NCI-H1092 treated with DMSO at 0.1 percent for 48 hours (cell line): ENCODE results near the gene LTB.
"Not testable (repeated sequence)": the region's sequence is repeated elsewhere in the genome, so short reads cannot be mapped to it uniquely, and the experiment has no call there.

Experiments used
- DNase-seq: peaks from one replicate; lab custom pipeline; 2025; lab: John Stamatoyannopoulos, UW

LTB gene

DNA sequence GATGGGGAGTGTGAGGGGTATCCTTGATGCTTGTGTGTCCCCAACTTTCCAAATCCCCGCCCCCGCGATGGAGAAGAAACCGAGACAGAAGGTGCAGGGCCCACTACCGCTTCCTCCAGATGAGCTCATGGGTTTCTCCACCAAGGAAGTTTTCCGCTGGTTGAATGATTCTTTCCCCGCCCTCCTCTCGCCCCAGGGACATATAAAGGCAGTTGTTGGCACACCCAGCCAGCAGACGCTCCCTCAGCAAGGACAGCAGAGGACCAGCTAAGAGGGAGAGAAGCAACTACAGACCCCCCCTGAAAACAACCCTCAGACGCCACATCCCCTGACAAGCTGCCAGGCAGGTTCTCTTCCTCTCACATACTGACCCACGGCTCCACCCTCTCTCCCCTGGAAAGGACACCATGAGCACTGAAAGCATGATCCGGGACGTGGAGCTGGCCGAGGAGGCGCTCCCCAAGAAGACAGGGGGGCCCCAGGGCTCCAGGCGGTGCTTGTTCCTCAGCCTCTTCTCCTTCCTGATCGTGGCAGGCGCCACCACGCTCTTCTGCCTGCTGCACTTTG is 6.8 kb downstream of the LTB start, which contains the start of gene TNF:
Gene TNF (plus strand): TSS at position 231 of the 567 bp plus-strand sequence. CDS start 177 bp downstream, at position 408.
- DNase-seq: no peak

DNA sequence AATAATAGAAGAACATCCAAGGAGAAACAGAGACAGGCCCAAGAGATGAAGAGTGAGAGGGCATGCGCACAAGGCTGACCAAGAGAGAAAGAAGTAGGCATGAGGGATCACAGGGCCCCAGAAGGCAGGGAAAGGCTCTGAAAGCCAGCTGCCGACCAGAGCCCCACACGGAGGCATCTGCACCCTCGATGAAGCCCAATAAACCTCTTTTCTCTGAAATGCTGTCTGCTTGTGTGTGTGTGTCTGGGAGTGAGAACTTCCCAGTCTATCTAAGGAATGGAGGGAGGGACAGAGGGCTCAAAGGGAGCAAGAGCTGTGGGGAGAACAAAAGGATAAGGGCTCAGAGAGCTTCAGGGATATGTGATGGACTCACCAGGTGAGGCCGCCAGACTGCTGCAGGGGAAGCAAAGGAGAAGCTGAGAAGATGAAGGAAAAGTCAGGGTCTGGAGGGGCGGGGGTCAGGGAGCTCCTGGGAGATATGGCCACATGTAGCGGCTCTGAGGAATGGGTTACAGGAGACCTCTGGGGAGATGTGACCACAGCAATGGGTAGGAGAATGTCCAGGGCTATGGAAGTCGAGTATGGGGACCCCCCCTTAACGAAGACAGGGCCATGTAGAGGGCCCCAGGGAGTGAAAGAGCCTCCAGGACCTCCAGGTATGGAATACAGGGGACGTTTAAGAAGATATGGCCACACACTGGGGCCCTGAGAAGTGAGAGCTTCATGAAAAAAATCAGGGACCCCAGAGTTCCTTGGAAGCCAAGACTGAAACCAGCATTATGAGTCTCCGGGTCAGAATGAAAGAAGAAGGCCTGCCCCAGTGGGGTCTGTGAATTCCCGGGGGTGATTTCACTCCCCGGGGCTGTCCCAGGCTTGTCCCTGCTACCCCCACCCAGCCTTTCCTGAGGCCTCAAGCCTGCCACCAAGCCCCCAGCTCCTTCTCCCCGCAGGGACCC is 7.8 kb downstream of the LTB start:
- DNase-seq: no peak

DNA sequence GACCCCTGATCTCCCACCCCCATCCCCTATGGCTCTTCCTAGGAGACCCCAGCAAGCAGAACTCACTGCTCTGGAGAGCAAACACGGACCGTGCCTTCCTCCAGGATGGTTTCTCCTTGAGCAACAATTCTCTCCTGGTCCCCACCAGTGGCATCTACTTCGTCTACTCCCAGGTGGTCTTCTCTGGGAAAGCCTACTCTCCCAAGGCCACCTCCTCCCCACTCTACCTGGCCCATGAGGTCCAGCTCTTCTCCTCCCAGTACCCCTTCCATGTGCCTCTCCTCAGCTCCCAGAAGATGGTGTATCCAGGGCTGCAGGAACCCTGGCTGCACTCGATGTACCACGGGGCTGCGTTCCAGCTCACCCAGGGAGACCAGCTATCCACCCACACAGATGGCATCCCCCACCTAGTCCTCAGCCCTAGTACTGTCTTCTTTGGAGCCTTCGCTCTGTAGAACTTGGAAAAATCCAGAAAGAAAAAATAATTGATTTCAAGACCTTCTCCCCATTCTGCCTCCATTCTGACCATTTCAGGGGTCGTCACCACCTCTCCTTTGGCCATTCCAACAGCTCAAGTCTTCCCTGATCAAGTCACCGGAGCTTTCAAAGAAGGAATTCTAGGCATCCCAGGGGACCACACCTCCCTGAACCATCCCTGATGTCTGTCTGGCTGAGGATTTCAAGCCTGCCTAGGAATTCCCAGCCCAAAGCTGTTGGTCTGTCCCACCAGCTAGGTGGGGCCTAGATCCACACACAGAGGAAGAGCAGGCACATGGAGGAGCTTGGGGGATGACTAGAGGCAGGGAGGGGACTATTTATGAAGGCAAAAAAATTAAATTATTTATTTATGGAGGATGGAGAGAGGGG is 8.8 kb downstream of the LTB start:
- no peak for DNase-seq

DNA sequence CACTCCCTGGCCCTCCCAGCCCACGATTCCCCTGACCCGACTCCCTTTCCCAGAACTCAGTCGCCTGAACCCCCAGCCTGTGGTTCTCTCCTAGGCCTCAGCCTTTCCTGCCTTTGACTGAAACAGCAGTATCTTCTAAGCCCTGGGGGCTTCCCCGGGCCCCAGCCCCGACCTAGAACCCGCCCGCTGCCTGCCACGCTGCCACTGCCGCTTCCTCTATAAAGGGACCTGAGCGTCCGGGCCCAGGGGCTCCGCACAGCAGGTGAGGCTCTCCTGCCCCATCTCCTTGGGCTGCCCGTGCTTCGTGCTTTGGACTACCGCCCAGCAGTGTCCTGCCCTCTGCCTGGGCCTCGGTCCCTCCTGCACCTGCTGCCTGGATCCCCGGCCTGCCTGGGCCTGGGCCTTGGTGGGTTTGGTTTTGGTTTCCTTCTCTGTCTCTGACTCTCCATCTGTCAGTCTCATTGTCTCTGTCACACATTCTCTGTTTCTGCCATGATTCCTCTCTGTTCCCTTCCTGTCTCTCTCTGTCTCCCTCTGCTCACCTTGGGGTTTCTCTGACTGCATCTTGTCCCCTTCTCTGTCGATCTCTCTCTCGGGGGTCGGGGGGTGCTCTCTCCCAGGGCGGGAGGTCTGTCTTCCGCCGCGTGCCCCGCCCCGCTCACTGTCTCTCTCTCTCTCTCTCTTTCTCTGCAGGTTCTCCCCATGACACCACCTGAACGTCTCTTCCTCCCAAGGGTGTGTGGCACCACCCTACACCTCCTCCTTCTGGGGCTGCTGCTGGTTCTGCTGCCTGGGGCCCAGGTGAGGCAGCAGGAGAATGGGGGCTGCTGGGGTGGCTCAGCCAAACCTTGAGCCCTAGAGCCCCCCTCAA is 9.9 kb downstream of the LTB start, which contains the start of gene LTA:
Gene LTA (plus strand): TSS at position 249 of the 871 bp plus-strand sequence. CDS start 454 bp downstream, at position 703.
- DNase-seq: no peak

DNA sequence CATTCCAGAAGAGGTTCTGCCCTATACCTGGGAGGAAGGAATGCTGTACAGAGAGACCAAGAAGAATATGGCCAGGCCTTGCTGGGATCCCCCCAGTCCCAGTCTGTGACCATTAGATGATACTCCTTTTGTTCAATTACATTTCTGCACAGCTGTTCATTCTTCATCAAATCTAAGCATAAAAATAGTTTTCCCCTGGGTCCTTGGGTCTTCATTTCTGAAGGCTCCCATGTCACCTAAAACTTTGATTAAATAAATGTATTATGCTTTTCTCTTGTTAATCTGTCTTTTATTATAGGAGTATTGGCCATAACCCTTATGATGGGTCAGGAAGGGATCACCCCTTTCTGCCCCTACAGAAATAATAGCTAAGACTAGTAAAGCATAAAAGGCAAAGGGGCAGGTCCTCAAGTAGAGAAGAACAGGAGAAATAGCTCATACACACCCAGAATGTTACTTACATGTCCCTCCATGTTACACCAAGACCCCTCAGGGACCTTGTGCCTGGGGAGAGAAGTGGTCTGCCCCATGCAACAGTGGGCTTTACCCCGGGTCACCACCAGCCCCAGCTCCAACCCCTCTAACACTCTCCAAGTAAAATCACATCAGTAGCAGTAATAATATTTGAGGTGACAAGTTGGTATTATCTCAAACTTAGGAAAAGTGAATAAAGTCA is 12.2 kb downstream of the LTB start:
- DNase-seq: no peak

DNA sequence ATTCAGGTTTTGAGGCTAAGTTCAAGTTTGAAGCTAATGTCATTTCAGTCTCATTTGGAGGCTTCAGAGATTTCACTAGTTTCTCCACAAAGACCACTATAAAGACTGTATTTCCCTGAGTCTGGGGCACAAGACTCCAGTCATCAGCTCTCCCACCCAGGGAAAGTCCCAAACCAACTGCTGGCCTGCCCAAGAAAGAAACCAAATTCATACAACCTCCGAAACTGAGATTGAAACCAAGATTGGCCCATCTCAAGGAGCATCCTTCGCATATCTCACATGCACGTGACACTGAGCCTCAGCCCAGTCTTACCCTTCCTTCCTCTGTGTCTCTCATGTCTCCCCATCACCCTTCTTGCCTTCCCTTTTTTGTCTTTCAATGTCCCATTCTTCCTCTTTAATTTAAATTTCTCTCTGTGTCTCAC is 13.7 kb downstream of the LTB start:
- DNase-seq: no peak

DNA sequence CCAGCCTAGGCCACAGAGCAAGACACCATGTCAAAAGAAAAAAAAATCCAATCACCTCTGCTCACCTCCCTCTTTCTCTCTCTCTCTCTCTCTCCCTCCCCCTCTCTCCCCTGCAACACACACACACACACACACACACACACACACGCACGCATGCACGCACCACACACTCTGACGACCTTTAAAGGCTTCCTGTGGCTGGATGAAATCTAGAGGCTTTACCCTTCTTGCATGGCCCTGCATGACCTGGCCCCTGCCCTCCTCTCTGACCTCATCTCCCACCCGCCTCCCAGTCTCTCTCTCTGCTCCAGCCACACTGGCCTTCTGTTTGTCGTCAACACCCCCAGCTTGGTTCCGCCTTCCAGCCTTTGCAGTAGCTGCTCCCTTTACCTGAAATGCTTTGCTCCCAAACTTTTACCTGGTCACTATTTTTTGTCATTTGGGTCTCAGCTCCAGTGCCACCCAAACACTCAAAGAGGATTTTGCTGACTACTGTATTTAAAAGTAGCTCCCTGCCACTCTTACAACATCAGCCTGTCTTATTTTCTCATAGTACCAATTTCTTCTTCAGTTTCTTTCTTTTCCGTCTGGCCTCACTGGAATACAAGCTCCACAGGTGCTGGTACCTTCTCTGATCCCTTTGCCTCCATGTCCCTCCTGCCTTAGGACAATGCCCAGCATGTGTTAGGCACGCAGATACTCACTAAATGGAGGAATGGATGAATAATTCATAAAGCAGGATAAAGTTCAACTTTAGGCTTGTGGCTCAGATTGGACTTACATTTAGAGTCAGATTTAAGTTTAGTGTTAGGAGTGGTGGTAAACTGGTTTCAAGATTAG is 14.5 kb downstream of the LTB start:
- DNase-seq: no peak

DNA sequence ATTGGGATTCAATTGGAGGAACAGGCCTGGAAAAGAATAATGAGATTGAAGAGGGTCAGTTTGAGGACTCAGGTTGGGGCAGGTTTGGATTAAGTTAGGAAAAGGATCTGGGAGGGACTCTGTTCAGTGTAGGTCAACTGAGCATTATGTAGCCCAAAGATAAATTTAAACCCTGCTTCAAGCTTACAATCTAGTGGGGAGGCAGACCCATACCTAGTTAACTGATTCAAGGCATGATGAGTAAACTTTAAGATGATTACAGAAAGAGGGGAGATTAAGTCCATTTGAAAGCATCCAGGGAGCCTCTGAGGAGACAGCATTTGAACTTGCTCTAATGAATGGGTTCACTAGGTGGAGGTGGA is 21.5 kb downstream of the LTB start:
- no peak for DNase-seq

DNA sequence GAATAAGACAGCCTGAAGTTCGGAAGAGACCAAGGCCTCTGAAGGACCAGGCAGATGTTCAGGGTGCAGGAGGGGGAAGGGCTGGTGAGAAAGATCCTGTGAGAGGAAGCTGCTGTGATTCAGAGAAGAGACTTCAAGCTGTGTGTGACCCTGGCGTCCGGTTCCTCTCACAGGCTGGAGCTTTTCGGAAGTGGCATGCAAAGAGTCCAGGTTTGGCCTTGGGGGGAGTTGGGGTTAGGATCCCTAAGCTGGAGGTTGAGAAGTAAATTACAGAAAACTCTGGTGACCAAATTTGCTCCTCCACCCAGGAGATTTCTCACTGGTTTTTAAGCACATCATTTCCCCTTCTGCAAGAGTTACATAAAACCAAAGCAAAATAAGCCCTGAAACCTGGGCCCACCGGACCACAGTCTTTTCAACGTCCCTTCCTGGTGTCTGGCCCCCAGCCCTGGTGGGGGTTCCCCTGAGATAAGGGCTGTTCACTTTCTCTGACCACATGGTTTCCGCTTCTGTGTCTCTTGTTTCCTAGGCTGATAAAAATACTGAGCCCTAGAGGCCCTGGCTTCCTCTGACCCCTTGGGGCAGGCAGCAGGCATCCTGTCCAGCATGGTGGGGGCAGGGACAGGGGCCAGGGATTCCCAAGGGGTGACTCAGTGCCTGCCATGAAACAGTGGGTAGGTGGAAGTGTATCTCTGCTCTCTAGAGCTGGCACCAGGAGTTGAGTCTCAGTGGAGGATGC is 22.1 kb downstream of the LTB start:
- DNase-seq: no peak

DNA sequence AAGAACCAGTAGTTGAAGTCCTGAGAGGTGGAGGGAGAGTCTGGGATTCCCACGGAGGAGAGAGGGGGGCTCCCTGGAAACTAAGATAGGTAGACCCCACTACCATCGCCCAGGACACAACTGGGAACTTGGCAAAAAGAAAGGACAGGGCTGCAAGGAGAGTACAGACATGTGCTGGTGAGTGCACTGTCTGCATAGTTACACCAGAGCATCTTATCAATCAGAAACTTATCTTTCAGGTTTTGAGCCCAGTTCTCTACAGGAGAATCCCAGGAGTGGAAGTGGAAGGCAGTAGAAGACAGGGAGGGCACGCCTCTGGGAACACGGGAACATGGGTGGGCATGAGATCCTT is 22.6 kb downstream of the LTB start:
- DNase-seq: no peak

DNA sequence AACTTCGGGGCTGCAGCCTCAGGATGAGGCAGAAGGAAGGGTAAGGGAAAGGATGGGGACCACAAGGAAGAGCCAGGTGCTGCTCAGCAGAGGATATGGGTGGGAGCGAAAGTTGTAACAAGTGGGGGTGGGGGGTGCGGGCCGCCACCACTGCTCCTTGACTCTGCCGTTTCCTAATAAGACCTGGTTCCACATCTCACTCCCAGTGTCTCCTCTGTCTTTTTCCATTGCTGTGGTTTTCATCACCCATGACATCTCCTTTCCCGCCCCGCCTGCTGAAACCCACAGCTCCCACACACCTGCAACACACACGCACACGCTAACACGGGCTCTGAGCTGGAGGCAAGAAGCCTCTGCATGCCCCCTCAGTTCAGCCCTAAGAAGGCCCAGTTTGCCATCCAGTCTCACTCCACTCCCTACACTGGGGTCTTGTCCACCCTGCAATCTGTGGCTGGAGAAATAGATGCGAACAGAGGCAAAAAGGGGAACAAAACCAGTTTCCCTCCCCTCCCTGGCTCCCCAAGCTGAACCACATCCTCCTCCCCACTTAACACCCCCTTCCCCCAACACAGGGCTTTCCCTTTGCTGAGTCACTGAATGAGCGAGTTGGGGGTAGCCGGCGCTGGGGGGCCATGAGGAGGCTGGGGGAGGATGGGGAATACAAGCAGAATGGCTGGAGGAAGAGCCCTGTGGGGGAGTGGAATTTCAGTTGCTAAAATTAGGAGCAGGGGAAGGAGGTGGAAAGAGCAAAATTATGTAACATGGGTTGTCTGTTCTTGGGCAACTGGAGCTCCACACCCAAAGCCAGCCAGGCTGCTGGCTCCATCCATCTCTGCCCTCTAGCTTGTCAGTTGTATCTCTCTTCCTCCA is 23.4 kb downstream of the LTB start:
- DNase-seq: no peak

DNA sequence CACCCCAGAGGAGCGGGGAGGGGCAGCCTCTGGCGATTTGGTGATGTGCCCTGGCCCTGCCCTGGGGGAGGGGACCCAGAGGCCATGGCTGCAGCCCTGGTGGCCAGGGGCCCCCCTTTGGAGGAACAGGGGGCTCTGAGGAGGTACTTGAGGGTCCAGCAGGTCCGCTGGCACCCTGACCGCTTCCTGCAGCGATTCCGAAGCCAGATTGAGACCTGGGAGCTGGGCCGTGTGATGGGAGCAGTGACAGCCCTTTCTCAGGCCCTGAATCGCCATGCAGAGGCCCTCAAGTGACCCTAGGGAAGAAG is 24.0 kb downstream of the LTB start:
- DNase-seq: no peak

DNA sequence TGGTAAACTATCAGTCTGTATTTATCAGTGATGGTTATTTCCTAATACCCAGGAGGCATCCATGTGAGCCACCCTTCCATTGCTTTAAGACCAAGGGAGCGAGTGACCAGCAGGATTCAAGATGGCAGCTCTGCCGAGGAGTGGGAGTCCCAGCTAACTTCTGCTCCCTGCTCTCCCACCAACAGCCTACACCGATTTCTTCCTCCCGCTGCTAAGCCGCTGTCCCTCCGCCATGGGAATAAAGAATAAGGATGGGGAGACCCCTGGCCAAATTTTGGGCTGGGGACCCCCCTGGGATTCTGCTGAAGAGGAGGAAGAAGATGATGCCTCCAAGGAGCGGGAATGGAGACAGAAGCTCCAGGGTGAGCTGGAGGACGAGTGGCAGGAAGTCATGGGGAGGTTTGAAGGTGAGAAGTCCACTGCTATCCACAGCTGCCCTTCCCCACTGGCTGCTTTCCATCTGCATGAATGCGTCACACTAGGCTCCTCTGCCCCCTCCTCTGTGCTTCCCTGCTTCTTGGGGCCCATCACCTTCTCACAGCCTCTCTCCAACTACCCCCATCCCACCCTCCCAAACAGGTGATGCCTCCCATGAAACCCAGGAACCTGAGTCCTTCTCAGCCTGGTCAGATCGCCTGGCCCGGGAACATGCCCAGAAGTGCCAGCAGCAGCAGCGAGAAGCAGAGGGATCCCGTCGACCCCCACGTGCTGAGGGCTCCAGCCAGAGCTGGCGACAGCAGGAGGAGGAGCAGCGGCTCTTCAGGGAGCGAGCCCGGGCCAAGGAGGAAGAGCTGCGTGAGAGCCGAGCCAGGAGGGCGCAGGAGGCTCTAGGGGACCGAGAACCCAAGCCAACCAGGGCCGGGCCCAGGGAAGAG is 24.5 kb downstream of the LTB start:
- no peak for DNase-seq

DNA sequence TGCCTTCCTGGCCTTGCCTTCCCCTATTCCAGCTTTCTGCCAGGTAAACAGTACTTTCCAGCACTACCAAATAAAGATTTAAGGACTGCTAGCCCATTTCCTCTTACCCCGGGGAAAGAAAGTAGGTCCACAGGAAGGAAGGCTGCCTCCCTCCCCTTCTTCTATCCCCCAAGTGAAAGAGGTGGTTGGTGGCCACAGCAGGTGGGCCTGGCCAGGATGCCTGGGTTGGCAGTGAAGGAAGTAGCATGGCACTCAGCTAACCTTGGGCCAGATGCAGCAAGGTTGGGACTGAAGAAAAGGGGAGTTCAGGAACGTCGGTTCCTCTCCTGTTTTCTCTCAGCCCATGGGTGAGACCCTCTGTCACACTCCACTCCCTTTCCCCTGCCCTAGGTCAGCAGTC is 25.9 kb downstream of the LTB start:
- no peak for DNase-seq

DNA sequence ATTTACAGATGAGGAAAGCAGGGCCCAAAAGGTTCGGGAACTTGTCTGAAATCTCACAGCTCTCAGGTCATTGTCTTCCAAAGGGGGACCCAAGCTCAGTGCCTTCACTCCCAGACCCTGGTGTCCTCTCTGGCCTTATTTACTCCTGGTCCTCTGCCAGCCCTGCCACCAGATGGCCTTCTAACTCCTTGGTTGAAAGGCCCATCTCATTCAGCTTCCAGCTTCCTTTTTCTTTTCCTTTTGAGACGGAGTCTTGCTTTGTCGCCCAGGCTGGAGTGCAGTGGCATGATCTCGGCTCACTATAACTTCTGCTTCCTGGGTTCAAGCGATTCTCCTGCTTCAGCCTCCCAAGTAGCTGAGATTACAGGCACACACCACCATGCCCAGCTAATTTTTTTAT is 30.9 kb downstream of the LTB start:
- DNase-seq: not testable (repeated sequence)

DNA sequence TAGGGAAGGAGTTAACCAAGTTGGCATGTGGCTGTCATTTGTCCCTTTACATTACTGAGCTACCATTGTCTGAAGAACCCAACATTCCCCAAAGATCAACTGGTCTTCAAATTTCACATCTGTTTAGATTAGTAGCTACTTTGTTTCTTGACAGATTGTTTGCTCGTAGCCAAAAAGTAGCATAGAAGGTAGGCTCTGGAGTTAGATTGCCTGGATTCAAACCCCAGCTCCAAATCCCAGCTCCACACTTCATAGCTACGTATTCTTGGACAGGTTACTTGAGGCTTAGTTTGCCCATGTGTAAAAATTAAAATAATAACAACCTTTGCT is 33.7 kb downstream of the LTB start:
- no peak for DNase-seq

DNA sequence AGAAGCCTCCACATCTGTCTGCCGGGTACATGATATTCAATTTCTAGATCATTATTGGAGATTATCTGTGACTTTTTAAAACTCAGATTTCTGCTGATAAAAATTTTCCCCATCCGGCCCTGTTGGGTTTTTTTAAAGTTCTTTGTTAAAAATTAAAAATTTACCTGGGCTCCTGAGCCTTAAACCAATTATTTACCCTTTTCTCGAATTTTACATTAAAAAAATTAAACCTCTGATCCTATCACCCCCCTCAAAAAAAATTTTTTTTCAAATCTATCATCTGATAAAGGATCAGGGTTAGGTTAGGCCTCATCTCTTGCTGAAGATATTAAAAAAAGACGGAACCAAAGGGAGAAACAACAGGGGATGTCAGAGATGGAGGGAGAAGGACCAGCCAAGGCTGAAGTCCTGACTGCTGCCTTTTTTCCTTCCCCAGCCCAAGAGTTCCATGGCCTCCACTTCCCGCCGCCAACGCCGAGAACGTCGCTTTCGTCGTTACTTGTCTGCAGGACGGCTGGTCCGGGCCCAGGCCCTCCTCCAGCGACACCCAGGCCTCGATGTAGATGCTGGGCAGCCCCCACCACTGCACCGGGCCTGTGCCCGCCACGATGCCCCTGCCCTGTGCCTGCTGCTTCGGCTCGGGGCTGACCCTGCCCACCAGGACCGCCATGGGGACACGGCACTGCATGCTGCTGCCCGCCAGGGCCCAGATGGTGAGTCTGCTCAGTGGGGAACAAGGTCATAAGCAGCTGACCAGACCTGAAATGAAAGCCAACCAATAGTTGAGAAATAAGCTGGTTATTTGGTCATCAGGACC is 34.3 kb downstream of the LTB start:
- peak; percentile 12 for DNase-seq
